ENCODE data around the gene SLC35D3.

- TF ChIP-seq EZH2 (IDR thresholded peaks at IDR 0.05; ENCODE audit: low read depth) (no peak), CTCF (conservative IDR thresholded peaks at IDR 0.05) (no peak)
These were observed 23.6 kb downstream of the SLC35D3 start for GRCh38 chr6:136945711-136946121.
